Nephron progenitor cell (in vitro differentiated cells): Measurements from ENCODE around the gene MRPL19.

Experiments used
- DNase-seq: peaks from one replicate; pipeline ENCODE4 v3.0.0; 2021
- H3K27ac Mint-ChIP-seq: 2 replicates; pipeline ENCODE4 v1.8.0; 2021; ENCODE audit warnings: mild to moderate bottlenecking, moderate library complexity, mixed read lengths
- H3K27me3 Mint-ChIP-seq: 2 replicates; pipeline ENCODE4 v1.8.0; 2021; ENCODE audit warnings: mild to moderate bottlenecking, low read depth, mixed read lengths; ENCODE audit not compliant: poor library complexity
- H3K36me3 Mint-ChIP-seq: 2 replicates; pipeline ENCODE4 v1.8.0; 2021; ENCODE audit warnings: low read depth, mixed read lengths
- H3K4me1 Mint-ChIP-seq: 2 replicates; pipeline ENCODE4 v1.8.0; 2021; ENCODE audit warnings: mixed read lengths
- H3K4me3 Mint-ChIP-seq: 2 replicates; pipeline ENCODE4 v1.8.0; 2021; ENCODE audit warnings: mild to moderate bottlenecking, moderate library complexity, mixed read lengths
- H3K9me3 Mint-ChIP-seq: 2 replicates; pipeline ENCODE4 v1.8.0; 2021; ENCODE audit warnings: mild to moderate bottlenecking, moderate library complexity, mixed read lengths
- TF ChIP-seq, protein P1 (sequence below): fragments of 200-600 bp; sonication (generic); IDR thresholded peaks from 2 replicates; pipeline ENCODE4 v1.5.0; 2021; ENCODE audit warnings: antibody characterized with exemption

Gene MRPL19

GRCh38 chr2:75698918-75699317, 52.3 kb downstream of the MRPL19 start:
- Mint-ChIP-seq H3K9me3 (peaks cover 17% of the 10 kb centered on the region), H3K27me3 (no peaks in the 10 kb centered on the region), H3K4me1 (no peaks in the 10 kb centered on the region), H3K27ac (no peak overlapping the region), H3K36me3 (peaks cover 79% of the 10 kb centered on the region), H3K4me3 (no peak overlapping the region)
- no peak for DNase-seq
- TF ChIP-seq, protein P1, sequence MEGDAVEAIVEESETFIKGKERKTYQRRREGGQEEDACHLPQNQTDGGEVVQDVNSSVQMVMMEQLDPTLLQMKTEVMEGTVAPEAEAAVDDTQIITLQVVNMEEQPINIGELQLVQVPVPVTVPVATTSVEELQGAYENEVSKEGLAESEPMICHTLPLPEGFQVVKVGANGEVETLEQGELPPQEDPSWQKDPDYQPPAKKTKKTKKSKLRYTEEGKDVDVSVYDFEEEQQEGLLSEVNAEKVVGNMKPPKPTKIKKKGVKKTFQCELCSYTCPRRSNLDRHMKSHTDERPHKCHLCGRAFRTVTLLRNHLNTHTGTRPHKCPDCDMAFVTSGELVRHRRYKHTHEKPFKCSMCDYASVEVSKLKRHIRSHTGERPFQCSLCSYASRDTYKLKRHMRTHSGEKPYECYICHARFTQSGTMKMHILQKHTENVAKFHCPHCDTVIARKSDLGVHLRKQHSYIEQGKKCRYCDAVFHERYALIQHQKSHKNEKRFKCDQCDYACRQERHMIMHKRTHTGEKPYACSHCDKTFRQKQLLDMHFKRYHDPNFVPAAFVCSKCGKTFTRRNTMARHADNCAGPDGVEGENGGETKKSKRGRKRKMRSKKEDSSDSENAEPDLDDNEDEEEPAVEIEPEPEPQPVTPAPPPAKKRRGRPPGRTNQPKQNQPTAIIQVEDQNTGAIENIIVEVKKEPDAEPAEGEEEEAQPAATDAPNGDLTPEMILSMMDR: no peak

DNA sequence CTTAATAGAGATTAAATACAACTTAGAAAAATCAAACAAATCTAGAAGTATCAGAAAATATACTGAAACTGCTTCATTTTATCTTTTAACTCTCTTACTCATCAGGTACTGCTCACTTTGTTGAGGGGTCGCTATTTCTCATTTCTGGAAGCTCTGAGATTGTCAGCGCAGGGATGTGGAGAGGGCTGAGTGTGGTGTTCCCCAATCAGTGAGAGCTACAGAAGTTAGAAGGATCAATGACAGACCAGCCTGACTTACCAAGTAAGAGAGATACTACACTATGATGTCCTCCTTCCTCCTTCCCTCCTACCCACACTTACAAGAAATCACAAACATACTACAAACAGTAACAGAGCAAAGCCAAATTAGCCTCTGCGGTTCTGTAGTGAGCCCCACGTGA, 56.0 kb downstream of the MRPL19 start:
- H3K9me3 Mint-ChIP-seq: peaks cover 13% of the 10 kb centered on the region
- peaks cover 91% of the 10 kb centered on the region for H3K36me3 Mint-ChIP-seq

DNA sequence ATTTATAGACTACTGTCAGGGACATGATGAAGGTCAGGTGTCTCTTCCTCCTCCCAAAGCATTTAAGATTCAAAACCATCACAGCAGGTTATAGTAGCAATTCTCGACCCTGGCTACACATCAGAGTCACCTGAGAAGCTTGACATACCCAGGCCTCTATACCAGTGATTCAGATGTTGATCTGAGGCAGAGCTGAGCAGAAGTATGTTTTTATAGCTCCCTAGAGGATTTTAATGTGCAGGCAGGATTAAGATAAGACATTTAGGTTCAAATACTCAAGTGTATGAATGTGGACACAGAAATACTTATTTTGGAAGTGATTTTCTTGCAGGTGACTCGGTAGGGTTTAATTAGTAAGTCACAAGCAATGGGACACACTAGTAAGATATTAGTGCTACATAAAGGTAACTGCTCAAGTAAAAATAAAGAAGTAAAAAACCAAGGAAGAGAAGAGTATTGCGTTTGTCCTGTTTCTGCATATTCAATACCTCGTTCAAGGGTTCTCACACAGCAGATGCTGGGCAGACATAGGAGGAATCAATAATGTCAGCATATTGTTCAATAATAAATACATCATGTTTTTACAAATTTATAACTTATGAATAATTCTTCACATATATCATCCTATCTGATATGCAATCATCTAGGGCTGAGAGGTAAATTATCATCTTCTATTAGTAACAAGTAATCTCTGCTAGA, 57.2 kb downstream of the MRPL19 start:
- TF ChIP-seq, protein P1: no peak
- Mint-ChIP-seq H3K27ac (peak overlapping the region; percentile 59), H3K36me3 (peaks cover 80% of the 10 kb centered on the region), H3K27me3 (no peaks in the 10 kb centered on the region), H3K4me3 (no peak overlapping the region), H3K9me3 (peaks cover 2% of the 10 kb centered on the region), H3K4me1 (peaks cover 22% of the 10 kb centered on the region)
- DNase-seq: no peak

More for the DNA sequence above, 56.0 kb downstream of the MRPL19 start:
- DNase-seq: no peak
- TF ChIP-seq, protein P1: no peak
- H3K4me3 Mint-ChIP-seq: no peak overlapping the region
- no peaks in the 10 kb centered on the region for H3K27me3 Mint-ChIP-seq
- peak overlapping the region; percentile 14 for H3K27ac Mint-ChIP-seq
- H3K4me1 Mint-ChIP-seq: peaks cover 15% of the 10 kb centered on the region

DNA sequence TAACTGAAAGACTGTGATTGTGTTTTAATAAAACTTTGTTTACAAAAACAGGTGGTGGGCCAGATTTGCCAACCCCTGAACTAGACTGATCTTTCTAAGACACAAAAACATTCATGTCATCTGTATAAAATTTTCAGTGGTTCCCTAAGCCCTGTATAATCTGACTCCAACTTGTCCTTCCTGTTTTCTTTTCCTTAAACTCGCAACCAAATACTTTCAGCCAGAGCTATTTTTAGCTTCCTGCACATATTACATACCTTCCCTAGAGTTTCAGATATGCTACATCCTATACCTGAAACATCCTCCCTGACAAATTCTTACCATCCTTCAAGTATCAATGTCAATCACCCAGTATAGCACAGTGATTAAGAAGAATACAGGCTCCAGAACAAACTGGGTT, 59.3 kb downstream of the MRPL19 start:
- H3K4me3 Mint-ChIP-seq: no peak overlapping the region
- TF ChIP-seq, protein P1: no peak
- no peaks in the 10 kb centered on the region for H3K27me3 Mint-ChIP-seq
- peaks cover 58% of the 10 kb centered on the region for H3K36me3 Mint-ChIP-seq
- peaks cover 38% of the 10 kb centered on the region for H3K4me1 Mint-ChIP-seq
- DNase-seq: no peak
- peak overlapping the region; percentile 13 for H3K27ac Mint-ChIP-seq
- peaks cover 1% of the 10 kb centered on the region for H3K9me3 Mint-ChIP-seq

DNA sequence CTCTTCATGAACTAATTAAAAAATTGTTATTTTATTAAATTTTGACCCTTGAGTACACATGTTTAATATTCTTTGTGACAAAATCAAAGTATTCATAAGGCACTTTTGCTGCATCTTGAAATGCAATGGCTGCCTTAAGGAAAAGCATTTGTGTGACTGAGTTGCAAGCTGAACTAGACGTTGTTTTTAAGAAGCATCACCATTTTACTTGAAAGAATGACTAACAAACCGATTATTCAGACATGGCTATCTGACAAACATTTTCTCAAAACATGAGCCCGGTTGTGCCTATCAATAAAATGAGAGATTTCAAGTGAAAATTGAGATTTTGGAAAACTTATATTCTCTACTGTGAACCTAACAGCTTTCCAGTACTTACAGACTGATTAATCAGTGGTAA, 61.3 kb downstream of the MRPL19 start:
- DNase-seq: no peak
- TF ChIP-seq, protein P1: no peak
- H3K27me3 Mint-ChIP-seq: no peaks in the 10 kb centered on the region
- no peak overlapping the region for H3K27ac Mint-ChIP-seq
- H3K9me3 Mint-ChIP-seq: peaks cover 17% of the 10 kb centered on the region
- peak overlapping the region; percentile 69 for H3K4me3 Mint-ChIP-seq
- H3K36me3 Mint-ChIP-seq: peaks cover 48% of the 10 kb centered on the region
- peaks cover 42% of the 10 kb centered on the region for H3K4me1 Mint-ChIP-seq

GRCh38 chr2:75709297-75709696, 62.7 kb downstream of the MRPL19 start:
- H3K9me3 Mint-ChIP-seq: peaks cover 22% of the 10 kb centered on the region
- peak overlapping the region; percentile 84 for H3K4me3 Mint-ChIP-seq

More at GRCh38 chr2:75709297-75709696, 62.7 kb downstream of the MRPL19 start:
- Mint-ChIP-seq H3K4me1 (peaks cover 43% of the 10 kb centered on the region), H3K27ac (peak overlapping the region; percentile 6), H3K36me3 (peaks cover 42% of the 10 kb centered on the region), H3K27me3 (no peaks in the 10 kb centered on the region)
- TF ChIP-seq, protein P1: no peak
- DNase-seq: no peak
